Stimulated activated CD4-positive, alpha-beta T cell treated with anti-CD3 and anti-CD28 coated beads, TNF-alpha, amount 100 ng/mL, for 24 hours (primary cell): ENCODE results near the gene MARCHF4.

Experiments used
- DNase-seq, 3 experiments: peaks; one replicate each; pipeline ENCODE4 v3.0.0-alpha.2; 2020; ENCODE audit warnings: low read depth in 3 of 3

The MARCHF4 gene

GRCh38 chr2:216371721-216372702 is at the start of gene MARCHF4:
TSS of gene MARCHF4 (minus strand) at chr2:216372483. CDS start at chr2:216370260, 2,223 bp downstream.
- DNase-seq, result peak in 2 of 3 experiments; percentile 28 to 63

- no peak for DNase-seq
Observed at GRCh38 chr2:216420367-216421101, 48.3 kb upstream of the MARCHF4 start.

- no peak for DNase-seq
Observed at GRCh38 chr2:216418981-216419380, 46.7 kb upstream of the MARCHF4 start.

- DNase-seq, result no peak
Observed at GRCh38 chr2:216416571-216417307, 44.5 kb upstream of the MARCHF4 start.

- DNase-seq, result no peak
Observed at GRCh38 chr2:216415541-216415940, 43.3 kb upstream of the MARCHF4 start.

GRCh38 chr2:216414772-216415319 is 42.6 kb upstream of the MARCHF4 start:
- no peak for DNase-seq

- DNase-seq, result no peak
Observed at GRCh38 chr2:216413882-216414281, 41.6 kb upstream of the MARCHF4 start.

GRCh38 chr2:216412022-216412999 is 40.0 kb upstream of the MARCHF4 start, which contains the start of gene SMARCAL1:
TSS of gene SMARCAL1 (plus strand) at chr2:216412484. CDS start at chr2:216414705, 2,221 bp downstream.
- peak; percentile 96 to 99 (median 99) for DNase-seq

GRCh38 chr2:216410550-216410949 is 38.3 kb upstream of the MARCHF4 start:
- DNase-seq, result no peak

- DNase-seq, result no peak
Observed at GRCh38 chr2:216408426-216409290, 36.4 kb upstream of the MARCHF4 start.

- DNase-seq, result no peak
Observed at GRCh38 chr2:216406826-216407225, 34.5 kb upstream of the MARCHF4 start.

GRCh38 chr2:216405588-216405987 is 33.3 kb upstream of the MARCHF4 start:
- no peak for DNase-seq

- DNase-seq, result peak in 2 of 3 experiments; percentile 22 to 34
Observed at GRCh38 chr2:216404010-216404618, 31.8 kb upstream of the MARCHF4 start.

- no peak for DNase-seq
Observed at GRCh38 chr2:216402751-216403150, 30.5 kb upstream of the MARCHF4 start.

- DNase-seq, result no peak
Observed at GRCh38 chr2:216399621-216400020, 27.3 kb upstream of the MARCHF4 start.

- DNase-seq, result no peak
Observed at GRCh38 chr2:216394881-216395280, 22.6 kb upstream of the MARCHF4 start.

GRCh38 chr2:216392945-216393840 is 20.9 kb upstream of the MARCHF4 start:
- DNase-seq, result no peak
